WTC11 (cell line): Measurements from ENCODE around the gene COMTD1. TPM values are rescaled to one million over a fixed set of nuclear protein-coding genes. Genes with fewer than 3 reads are reported as not detected.
A peak's percentile ranks its signal among the peaks of the same experiment; 100 is the strongest.
"Not testable (repeated sequence)": the region's sequence is repeated elsewhere in the genome, so short reads cannot be mapped to it uniquely, and the experiment has no call there.

Experiments
- ATAC-seq: fragments of 200-7000 bp; cut with Tn5 transposase; 2 replicates; pipeline ENCODE4 v1.10.0; 2021; ENCODE audit warnings: mild to moderate bottlenecking, moderate library complexity
- CTCF ChIA-PET: fragments of 300-600 bp; sonication (Branson Sonifier 250); formaldehyde crosslinking; loops from one replicate; lab custom pipeline; 2021; ENCODE audit warnings: antibody characterized with exemption; lab: Charles Lee
- POLR2A ChIA-PET: fragments of 350-600 bp; sonication (Branson Sonifier 250); formaldehyde crosslinking; loops from one replicate; lab custom pipeline; 2021; ENCODE audit warnings: antibody characterized with exemption; lab: Charles Lee
- DNase-seq: peaks from one replicate; pipeline ENCODE4 v3.0.0; 2021; ENCODE audit warnings: low spot score
- H3K27ac Mint-ChIP-seq: 2 replicates; pipeline ENCODE4 v1.8.0; 2021; ENCODE audit warnings: mixed read lengths
- H3K27me3 Mint-ChIP-seq: 2 replicates; pipeline ENCODE4 v1.8.0; 2021; ENCODE audit warnings: low read depth, mild to moderate bottlenecking, moderate library complexity, mixed read lengths
- H3K36me3 Mint-ChIP-seq: 2 replicates; pipeline ENCODE4 v1.8.0; 2021; ENCODE audit warnings: mixed read lengths
- H3K4me1 Mint-ChIP-seq: 2 replicates; pipeline ENCODE4 v1.8.0; 2022; ENCODE audit warnings: mixed read lengths
- H3K4me3 Mint-ChIP-seq: 2 replicates; pipeline ENCODE4 v1.8.0; 2021; ENCODE audit warnings: mild to moderate bottlenecking, moderate library complexity, mixed read lengths
- H3K9me3 Mint-ChIP-seq: 2 replicates; pipeline ENCODE4 v1.8.0; 2021; ENCODE audit warnings: mixed read lengths
- CTCF ChIP-seq: fragments of 200-600 bp; IDR thresholded peaks from 2 replicates; pipeline ENCODE4 v1.8.0; 2022; ENCODE audit warnings: antibody characterized with exemption
- ERG ChIP-seq: fragments of 250-450 bp; sonication (Bioruptor Pico); IDR thresholded peaks from 2 replicates; pipeline ENCODE4 v1.8.0; 2021; ENCODE audit warnings: mild to moderate bottlenecking
- MLX ChIP-seq: sonication (generic); formaldehyde crosslinking; IDR thresholded peaks from 2 replicates; pipeline ENCODE4 v1.8.1; 2023; ENCODE audit warnings: mild to moderate bottlenecking, missing genetic modification reagents, moderate library complexity
- MXD4 ChIP-seq: fragments of 250-450 bp; sonication (Bioruptor Pico); IDR thresholded peaks from 2 replicates; pipeline ENCODE4 v1.8.0; 2021; ENCODE audit warnings: mild to moderate bottlenecking, moderate library complexity, borderline replicate concordance
- NFATC4 ChIP-seq: fragments of 250-450 bp; sonication (Bioruptor Pico); IDR thresholded peaks from 2 replicates; pipeline ENCODE4 v1.9.0; 2021; ENCODE audit warnings: mild to moderate bottlenecking
- NR2C2 ChIP-seq: sonication (generic); formaldehyde crosslinking; IDR thresholded peaks from 2 replicates; pipeline ENCODE4 v1.8.0; 2022; ENCODE audit warnings: mild to moderate bottlenecking, missing genetic modification reagents
- SMAD4 ChIP-seq: sonication (generic); formaldehyde crosslinking; IDR thresholded peaks from 2 replicates; pipeline ENCODE4 v1.8.0; 2022; ENCODE audit warnings: mild to moderate bottlenecking, missing genetic modification reagents
- TEAD4 ChIP-seq: sonication (generic); formaldehyde crosslinking; IDR thresholded peaks from 2 replicates; pipeline ENCODE4 v1.8.0; 2022; ENCODE audit warnings: mild to moderate bottlenecking, missing genetic modification reagents
- USF2 ChIP-seq: sonication (generic); formaldehyde crosslinking; IDR thresholded peaks from 2 replicates; pipeline ENCODE4 v1.8.1; 2023; ENCODE audit warnings: mild to moderate bottlenecking, missing genetic modification reagents, moderate library complexity
- ZBTB21 ChIP-seq: sonication (generic); formaldehyde crosslinking; IDR thresholded peaks from 2 replicates; pipeline ENCODE4 v1.8.1; 2023; ENCODE audit warnings: mild to moderate bottlenecking, missing genetic modification reagents, borderline replicate concordance
- ZMAT4 ChIP-seq: fragments of 250-450 bp; sonication (Bioruptor Pico); IDR thresholded peaks from 2 replicates; pipeline ENCODE4 v1.9.0; 2021; ENCODE audit warnings: mild to moderate bottlenecking
- ZNF317 ChIP-seq: sonication (generic); formaldehyde crosslinking; IDR thresholded peaks from 2 replicates; pipeline ENCODE4 v1.8.1; 2023; ENCODE audit warnings: low read depth, mild to moderate bottlenecking, moderate library complexity, missing genetic modification reagents, borderline replicate concordance
- ZNF396 ChIP-seq: fragments of 250-450 bp; sonication (Bioruptor Pico); IDR thresholded peaks from 2 replicates; pipeline ENCODE4 v1.8.0; 2021; ENCODE audit warnings: mild to moderate bottlenecking, moderate library complexity, borderline replicate concordance
- total RNA-seq: library from RNA; stranded (reverse); gene quantifications from 3 replicates; pipeline ENCODE4 v1.2.3, GENCODE V29; 2021
- TF ChIP-seq, protein P1 (sequence below): sonication (generic); formaldehyde crosslinking; IDR thresholded peaks from 2 replicates; pipeline ENCODE4 v1.8.1; 2022; ENCODE audit warnings: missing genetic modification reagents, borderline replicate concordance

COMTD1 gene
- total RNA-seq, 1 experiment from 2014 or later: 47.8 TPM

GRCh38 chr10:75202321-75203045, 33.3 kb downstream of the COMTD1 start:
- CTCF ChIA-PET: interaction anchor here (0.7 to 1.6 kb wide), 2 partner anchors 14 to 94 kb away, joined by 3 to 4 read pairs; a partner anchor contains a TSS
- Mint-ChIP-seq H3K27me3 (no peaks in the 10 kb centered on the region), H3K27ac (no peak overlapping the region), H3K9me3 (no peaks in the 10 kb centered on the region), H3K36me3 (no peaks in the 10 kb centered on the region), H3K4me1 (peaks cover 11% of the 10 kb centered on the region), H3K4me3 (no peak overlapping the region)
- no peak for ATAC-seq
- no peak for DNase-seq
- TF ChIP-seq SMAD4: no peak
- no peak for TF ChIP-seq ZMAT4
- TF ChIP-seq, protein P1, sequence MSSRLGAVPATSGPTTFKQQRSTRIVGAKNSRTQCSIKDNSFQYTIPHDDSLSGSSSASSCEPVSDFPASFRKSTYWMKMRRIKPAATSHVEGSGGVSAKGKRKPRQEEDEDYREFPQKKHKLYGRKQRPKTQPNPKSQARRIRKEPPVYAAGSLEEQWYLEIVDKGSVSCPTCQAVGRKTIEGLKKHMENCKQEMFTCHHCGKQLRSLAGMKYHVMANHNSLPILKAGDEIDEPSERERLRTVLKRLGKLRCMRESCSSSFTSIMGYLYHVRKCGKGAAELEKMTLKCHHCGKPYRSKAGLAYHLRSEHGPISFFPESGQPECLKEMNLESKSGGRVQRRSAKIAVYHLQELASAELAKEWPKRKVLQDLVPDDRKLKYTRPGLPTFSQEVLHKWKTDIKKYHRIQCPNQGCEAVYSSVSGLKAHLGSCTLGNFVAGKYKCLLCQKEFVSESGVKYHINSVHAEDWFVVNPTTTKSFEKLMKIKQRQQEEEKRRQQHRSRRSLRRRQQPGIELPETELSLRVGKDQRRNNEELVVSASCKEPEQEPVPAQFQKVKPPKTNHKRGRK (CRISPR knock-in tag): no peak
- TF ChIP-seq ZNF396: no peak
- no peak for TF ChIP-seq CTCF
- no peak for TF ChIP-seq NR2C2 (CRISPR knock-in tag)
- no peak for TF ChIP-seq ZNF317 (CRISPR knock-in tag)
- TF ChIP-seq ERG (CRISPR knock-in tag): no peak
- no peak for TF ChIP-seq NFATC4 (CRISPR knock-in tag)
- no peak for TF ChIP-seq MLX
- no peak for TF ChIP-seq TEAD4
- no peak for TF ChIP-seq MXD4
- TF ChIP-seq ZBTB21 (CRISPR knock-in tag): no peak
- POLR2A ChIA-PET: interaction anchor here (0.6 kb wide), 1 partner anchor 15 kb away, joined by 3 read pairs; no protein-coding TSS in a partner anchor

- CTCF ChIA-PET: interaction anchor here (0.7 to 1.5 kb wide), 2 partner anchors 14 to 34 kb away, joined by 3 to 5 read pairs; partner anchors contain the start of gene COMTD1
- Mint-ChIP-seq H3K27ac (0 out of 2 replicates have a peak overlapping the region, but pooled peaks have one; percentile 10), H3K4me1 (peaks cover 5% of the 10 kb centered on the region), H3K36me3 (no peaks in the 10 kb centered on the region), H3K27me3 (no peaks in the 10 kb centered on the region), H3K4me3 (no peak overlapping the region), H3K9me3 (no peaks in the 10 kb centered on the region)
- POLR2A ChIA-PET: interaction anchor here (0.6 kb wide), 1 partner anchor 14 kb away, joined by 3 read pairs; no protein-coding TSS in a partner anchor
- DNase-seq (no peak), ATAC-seq (no peak)
- TF ChIP-seq USF2 (CRISPR knock-in tag): no peak
Measured at GRCh38 chr10:75201793-75202307, 33.9 kb downstream of the COMTD1 start.

- H3K36me3 Mint-ChIP-seq, DNase-seq, H3K4me1 Mint-ChIP-seq, H3K4me3 Mint-ChIP-seq, H3K9me3 Mint-ChIP-seq, H3K27me3 Mint-ChIP-seq, ATAC-seq, H3K27ac Mint-ChIP-seq: not testable (repeated sequence)
- CTCF ChIA-PET: interaction anchor here (0.6 to 5.0 kb wide), 4 partner anchors 10 to 56 kb away, joined by 3 to 38 read pairs (median 3); partner anchors contain the start of gene VDAC2
- POLR2A ChIA-PET: interaction anchor here (0.6 kb wide), 2 partner anchors 10 to 891 kb away, joined by 3 to 4 read pairs; no protein-coding TSS in a partner anchor
Measured at GRCh38 chr10:75199949-75200348, 35.8 kb downstream of the COMTD1 start.
